HG03342 (cell line): ENCODE measurements around the gene DENND2D.

Experiments
- ATAC-seq: cut with Tn5 transposase; IDR thresholded peaks from one replicate; pipeline ENCODE4 v1.9.1; 2021; ENCODE audit warnings: mild to moderate bottlenecking, moderate library complexity; ENCODE audit not compliant: unreplicated experiment

The DENND2D gene

DNA sequence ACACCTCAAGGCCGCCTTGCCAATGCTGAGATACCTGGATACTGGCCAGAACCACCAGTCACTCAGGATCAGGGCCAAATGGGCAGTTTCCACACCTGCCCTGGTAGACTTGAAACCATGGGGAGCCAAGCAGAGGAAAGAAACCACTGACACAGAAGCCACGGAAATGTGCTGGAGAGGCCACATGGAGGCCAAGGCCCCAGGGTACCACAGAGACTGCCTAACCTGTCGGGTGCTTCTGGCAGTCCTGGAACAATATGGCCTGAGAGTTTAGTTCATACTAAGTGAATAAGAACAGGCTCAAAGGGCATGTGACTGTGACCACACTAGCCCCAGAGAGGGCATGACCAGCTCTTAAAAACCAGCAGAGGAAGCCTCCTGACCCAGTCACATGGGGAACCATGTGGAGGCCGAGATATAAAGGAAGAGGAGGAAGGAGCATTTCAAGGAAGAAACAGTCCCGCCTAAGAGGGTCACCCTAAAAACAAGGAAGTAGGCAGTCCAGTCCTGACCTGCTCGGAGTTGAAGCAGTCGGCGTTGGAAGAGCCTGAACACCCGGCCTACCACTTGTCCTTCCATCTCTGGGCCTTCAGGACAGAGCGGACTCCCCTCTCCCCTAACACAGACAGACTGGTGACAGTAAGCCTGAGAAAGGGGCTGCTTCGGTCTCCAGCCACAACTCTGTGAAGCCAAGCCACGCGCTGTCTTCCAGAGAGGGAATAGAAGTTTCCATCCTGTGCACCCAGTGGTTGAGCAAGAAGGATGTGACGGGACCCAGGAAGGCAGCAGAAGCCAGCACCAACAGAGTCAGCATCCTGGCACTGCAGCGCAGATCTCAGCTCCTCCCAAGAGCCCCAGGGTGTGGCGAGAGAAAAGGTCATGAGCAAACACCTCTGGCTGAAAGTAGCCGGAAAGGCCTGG is at the start of gene DENND2D:
Gene DENND2D (minus strand): TSS at position 766 of the 921 bp plus-strand sequence. CDS start 187 bp downstream, at position 579.
- ATAC-seq, result no peak

DNA sequence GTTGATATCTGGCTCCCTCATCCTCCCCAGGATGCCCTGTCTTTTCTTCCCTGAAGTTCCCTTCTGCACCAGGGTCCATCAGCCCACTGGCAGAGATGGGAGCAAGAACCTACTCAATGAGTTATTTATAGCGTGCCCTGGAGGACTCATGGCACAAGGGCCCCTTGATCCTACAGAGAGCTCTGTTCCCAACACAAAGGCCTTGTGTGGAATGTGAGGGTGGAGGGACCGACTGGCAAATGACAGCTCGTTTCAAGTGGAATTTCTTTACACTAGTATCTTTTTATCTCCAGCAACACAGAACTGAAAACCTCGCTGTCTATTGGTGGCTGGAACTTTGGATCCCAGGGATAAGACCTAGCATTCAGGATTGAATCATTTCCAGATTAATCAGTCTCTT is 49.5 kb upstream of the DENND2D start:
- no peak for ATAC-seq

GRCh38 chr1:111247125-111247838 is 46.8 kb upstream of the DENND2D start:
- ATAC-seq, result no peak

- ATAC-seq, result no peak
Observed at GRCh38 chr1:111242805-111243523, 42.5 kb upstream of the DENND2D start.

- no peak for ATAC-seq
Observed at GRCh38 chr1:111241797-111242196, 41.4 kb upstream of the DENND2D start.

DNA sequence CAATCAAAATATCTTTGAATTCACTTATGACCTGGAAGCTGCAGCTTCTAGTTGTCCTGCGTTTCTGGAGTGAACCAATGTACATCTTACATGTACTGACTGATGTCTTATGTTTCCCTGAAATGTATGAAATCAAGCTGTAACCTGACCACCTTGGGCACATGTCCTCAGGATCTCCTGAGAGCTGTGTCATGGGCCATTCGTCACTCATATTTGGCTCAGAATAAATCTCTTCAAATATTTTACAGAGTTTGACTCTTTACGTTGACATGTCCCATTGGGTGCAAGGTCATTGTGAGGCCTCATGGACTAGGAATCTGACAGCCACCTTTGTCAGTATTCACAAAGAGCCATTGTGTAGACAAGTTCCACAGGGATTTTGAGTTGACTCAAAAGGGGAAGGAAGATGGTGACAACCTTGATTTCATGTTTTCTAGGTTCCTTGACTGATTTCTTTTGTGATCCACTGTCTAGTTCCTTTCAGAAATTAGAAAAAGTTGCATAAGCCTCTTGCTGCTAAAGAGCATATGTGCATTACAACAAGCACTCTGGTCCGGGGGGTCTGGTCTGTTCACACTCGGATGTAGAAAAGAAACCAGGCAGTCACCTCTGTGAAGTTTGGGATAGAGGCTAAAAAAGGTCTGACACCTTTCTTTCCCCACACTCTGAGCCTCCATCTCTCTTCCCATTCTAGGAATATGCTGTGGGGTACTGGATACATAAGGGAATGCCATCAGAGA is 37.8 kb upstream of the DENND2D start:
- no peak for ATAC-seq

GRCh38 chr1:111236806-111237205 is 36.4 kb upstream of the DENND2D start:
- no peak for ATAC-seq

DNA sequence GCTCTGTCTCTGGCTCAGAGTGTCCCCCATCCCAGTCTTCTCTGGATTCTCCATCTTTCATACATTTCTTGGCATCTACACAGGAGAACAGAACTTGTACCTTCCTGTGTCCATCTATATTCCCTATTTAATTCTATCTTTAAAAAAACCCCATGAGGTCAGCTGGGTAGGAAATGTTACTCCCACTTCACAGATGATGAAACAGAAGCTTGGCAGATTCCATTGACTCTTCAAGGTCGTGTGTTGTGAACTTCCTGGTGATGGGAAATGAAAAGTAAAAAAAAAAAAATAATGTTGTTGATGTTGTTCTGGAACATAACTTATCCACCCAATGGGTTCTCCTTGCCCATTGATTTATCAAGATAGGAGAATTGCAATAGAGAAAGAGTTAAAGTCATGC is 35.9 kb upstream of the DENND2D start:
- no peak for ATAC-seq

DNA sequence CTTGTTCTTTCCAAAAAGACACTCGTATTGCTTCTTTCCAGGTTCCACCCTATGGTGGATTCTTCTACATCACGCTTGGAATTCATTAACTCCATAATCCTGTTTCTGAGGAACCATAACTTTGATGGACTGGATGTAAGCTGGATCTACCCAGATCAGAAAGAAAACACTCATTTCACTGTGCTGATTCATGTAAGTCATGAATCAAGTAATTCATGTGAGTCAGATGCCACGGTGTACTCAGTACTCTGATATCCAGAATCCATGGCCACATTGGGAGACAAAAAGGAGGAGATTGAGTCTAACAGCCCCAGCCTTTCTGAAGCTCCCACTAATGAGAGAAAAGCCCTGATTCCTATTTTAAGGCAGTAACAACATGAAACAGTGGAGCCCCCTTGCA is 34.4 kb upstream of the DENND2D start:
- no peak for ATAC-seq

GRCh38 chr1:111234258-111234657 is 33.8 kb upstream of the DENND2D start:
- ATAC-seq, result no peak

DNA sequence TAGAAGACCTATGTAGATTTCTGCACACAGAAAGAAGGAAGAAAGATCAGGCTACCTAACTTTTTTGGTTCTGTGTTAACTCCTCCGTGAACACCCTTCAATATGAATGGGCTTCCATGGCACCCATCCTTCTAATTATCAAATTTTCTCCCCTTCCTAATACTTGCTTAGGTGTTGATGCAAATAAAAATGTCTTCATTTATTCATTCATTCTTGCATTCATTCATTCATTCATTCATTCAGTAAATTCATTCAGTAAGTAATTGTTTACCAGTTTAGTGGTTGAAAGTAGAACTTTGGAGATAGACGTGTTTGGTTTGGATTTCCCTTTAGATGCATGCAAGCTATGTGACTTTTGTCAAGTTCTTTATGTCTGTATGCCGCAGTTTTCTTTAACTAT is 31.7 kb upstream of the DENND2D start:
- ATAC-seq, result no peak

- ATAC-seq, result no peak
Observed at GRCh38 chr1:111228748-111229126, 28.3 kb upstream of the DENND2D start.

- ATAC-seq, result no peak
Observed at GRCh38 chr1:111227851-111228747, 27.7 kb upstream of the DENND2D start.

DNA sequence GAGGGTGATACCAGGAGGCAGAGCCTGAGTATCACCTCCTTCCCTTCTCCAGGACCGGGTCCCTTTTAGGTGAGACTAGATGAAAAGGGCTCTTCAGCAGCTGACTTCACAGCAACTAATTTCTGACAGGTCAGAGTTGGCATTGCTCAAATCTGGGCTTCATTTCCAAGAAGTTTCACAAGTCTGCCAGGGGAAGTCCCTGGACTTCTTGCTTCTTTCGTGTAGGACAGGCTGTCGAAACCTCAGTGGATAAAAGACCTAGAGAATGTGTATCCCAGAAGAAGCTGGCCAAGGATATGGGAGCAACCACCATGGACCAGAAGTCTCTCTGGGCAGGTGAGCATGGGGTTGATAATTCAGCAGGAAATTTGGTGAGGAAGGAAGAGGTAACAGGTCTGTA is 27.0 kb upstream of the DENND2D start, which contains the start of gene CHI3L2:
Gene CHI3L2 (plus strand): TSS at position 280 of the 400 bp plus-strand sequence. CDS start 17 bp downstream, at position 297.
- no peak for ATAC-seq

DNA sequence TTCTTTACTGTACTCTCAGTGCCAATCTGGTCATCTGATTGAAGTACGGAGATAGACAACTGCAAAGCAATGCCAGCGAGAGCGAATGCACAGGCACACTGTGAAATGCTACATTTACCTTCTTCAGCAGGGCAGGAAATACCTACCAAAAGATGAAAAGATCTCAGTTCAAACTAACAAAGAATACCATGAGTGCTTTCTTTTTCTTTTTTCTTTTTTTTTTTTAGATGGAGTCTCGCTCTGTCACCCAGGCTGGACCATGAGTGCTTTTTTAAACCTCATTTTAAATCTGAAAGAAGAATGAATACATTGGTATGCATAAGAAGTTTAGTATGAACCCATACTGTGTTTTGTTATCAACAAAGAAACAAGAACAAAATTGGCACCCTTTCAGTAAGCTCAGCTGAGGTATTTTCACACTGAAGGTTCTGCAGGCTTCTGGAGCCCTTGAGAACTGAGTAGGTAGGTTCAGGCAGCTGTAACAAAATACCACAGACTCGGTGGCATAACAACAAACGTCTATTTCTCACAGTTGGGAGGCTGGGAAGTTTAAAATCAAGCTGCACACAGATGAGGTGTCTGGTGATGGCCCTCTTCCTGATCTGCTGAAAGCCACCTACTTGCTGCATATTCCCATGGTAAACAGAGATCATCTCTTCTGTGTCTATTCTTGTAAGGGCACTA is 25.4 kb upstream of the DENND2D start:
- no peak for ATAC-seq

DNA sequence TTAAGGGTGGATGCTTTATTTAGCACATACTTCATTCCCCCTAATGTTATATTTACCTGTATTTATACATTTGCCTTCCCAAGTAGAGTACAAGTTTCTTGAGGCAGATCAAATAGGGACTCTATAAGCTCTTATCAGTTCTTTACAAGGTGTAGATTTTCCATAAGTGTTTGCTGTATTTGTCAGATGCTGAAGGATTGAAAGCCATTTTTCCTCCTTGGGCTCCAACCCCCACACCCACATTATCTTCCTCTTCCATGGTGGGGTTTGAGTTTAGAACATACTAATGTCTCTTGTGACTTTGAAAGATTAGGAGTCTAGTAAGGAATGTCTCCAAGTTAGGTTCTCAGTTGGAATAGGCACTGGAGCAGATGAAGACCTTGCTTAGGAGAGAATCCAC is 24.6 kb upstream of the DENND2D start:
- ATAC-seq, result no peak

DNA sequence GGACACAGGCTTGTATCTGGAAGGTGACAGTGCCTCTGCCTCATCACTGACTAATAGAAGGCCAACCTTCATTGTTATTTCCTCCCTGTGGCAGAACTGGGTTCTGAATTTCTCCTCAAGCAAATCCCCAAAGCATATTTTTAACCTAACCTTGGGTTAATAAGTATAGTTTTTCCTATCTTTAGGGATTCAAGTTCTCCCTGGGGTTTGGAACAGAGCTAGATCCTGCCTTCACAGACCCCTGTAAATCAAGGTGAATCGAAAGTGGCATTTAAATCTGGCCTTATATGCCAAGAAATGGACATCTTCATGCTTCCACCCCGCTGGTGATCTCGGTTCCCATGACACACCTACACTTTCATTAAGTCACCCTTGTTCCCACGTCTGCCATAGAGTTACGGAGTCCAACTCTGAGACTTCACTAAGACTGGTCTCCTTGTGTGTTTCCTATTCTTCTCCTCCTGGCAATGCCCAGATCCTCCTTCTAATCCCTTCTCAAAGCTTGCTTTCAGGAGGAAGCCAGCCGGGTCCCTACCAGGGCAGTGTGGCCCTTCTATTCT is 22.8 kb upstream of the DENND2D start:
- ATAC-seq, result no peak

GRCh38 chr1:111222308-111223125 is 22.1 kb upstream of the DENND2D start:
- no peak for ATAC-seq
